ENCODE data around the gene CHID1. TPM values are rescaled to one million over a fixed set of nuclear protein-coding genes. Genes with fewer than 3 reads are reported as not detected.

The CHID1 gene
- total and polyA plus RNA-seq, 2 of the 4 experiments (the other 2 are of a cell fraction): 34.2 to 121 TPM

DNA sequence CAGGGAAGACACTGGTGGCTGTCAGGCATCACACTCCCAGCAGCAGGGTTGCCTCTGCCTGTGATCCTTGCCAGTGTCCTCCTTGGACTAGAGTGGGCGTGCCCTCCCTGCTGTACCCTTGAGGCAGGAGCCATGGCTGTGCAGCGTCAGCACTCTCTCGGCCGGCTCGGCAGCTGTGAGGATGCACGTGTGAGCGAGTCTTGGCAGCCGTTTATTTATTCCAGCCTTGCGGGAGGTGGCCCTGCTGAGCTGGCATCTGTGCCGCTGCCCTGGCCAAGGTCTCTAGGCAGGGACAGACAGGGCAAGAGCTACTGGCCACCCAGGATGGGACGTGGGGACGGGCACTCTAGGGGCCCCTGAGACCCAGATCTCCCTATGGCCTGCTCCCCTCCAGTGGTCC is 34.1 kb downstream of the CHID1 start:
- no peak overlapping the region for H3K18ac ChIP-seq (ENCODE audit: low read depth, low read length)
- H3K9me3 ChIP-seq (ENCODE audit: control insufficient read depth, insufficient read depth, low read length): no peaks in the 10 kb centered on the region
- H4K5ac ChIP-seq (ENCODE audit: low read depth, low read length): no peak overlapping the region
- dilution Hi-C loops (cut with HindIII; ENCODE audit: low sequenced_read_pairs, unreplicated experiment): no loop called here
- WGBS, 2 experiments (ENCODE audit: extremely low coverage in 2 of 2, insufficient read length in 1 of 2): 36% methylated on average over 10 of the region's 12 CpGs; no CpG with 5 or more reads in 1 of the 2 experiments
- H4K20me1 ChIP-seq (ENCODE audit: insufficient read depth, low read length): no peaks in the 10 kb centered on the region; the same call in 1 of the 2 replicates
- H2BK20ac ChIP-seq (ENCODE audit: low read depth, low read length): no peak overlapping the region
- no peak overlapping the region for H2BK120ac ChIP-seq (ENCODE audit: low read depth, low read length)
- no peak overlapping the region for H3K14ac ChIP-seq (replicated peaks; ENCODE audit: low read depth, low read length)
- H2AFZ ChIP-seq (replicated peaks; ENCODE audit: low read length, poor library complexity): no peak overlapping the region
- H3K23ac ChIP-seq (ENCODE audit: low read depth, low read length): no peak overlapping the region
- no peaks in the 10 kb centered on the region; the same call in 1 of the 2 replicates for H3K4me1 ChIP-seq (ENCODE audit: control insufficient read depth, insufficient read depth, low read length)
- intact Hi-C loops (cut with micrococcal nuclease): no loop called here
- no peak overlapping the region for H3K4me2 ChIP-seq (ENCODE audit: low read depth, low read length)
- H3K4me3 ChIP-seq (ENCODE audit: insufficient read depth, low read depth, low read length): no peak overlapping the region
- no peak overlapping the region for H2AK9ac ChIP-seq (replicated peaks; ENCODE audit: low read depth, low read length, poor library complexity)
- ChIA-PET CTCF (no interaction called here), POLR2A (ENCODE audit: unreplicated experiment) (no interaction called here)
- no peak overlapping the region for H3K4ac ChIP-seq (ENCODE audit: low read depth, low read length)
- H2BK15ac ChIP-seq (ENCODE audit: low read depth, low read length): no peak overlapping the region
- TF ChIP-seq FOS (IDR thresholded peaks at IDR 0.05; ENCODE audit: low read depth, low read length) (no peak), CTCF (conservative IDR thresholded peaks at IDR 0.05; ENCODE audit: low read depth, low read length) (no peak), RAD21 (IDR thresholded peaks at IDR 0.05; ENCODE audit: low read length) (no peak), RCOR1 (IDR thresholded peaks at IDR 0.05; ENCODE audit: insufficient replicate concordance, low read length) (no peak), MAFK (IDR thresholded peaks at IDR 0.05; ENCODE audit: low read depth, low read length) (peak; percentile 5; the same call in 1 of the 2 replicates)
- H4K8ac ChIP-seq (ENCODE audit: low read depth in 2 of 2, low read length in 2 of 2): no peak overlapping the region
- H4K91ac ChIP-seq (ENCODE audit: insufficient read depth, low read depth, low read length): no peak overlapping the region
- ATAC-seq (ENCODE audit: low read depth) (peak; percentile 44), DNase-seq (peak; percentile 6)
- no peaks in the 10 kb centered on the region for H3K27me3 ChIP-seq (ENCODE audit: control insufficient read depth, insufficient read depth, low read length)
- BruUV-seq (replicated peaks): no TSS peak
- peaks cover 10% of the 10 kb centered on the region for H3K36me3 ChIP-seq (ENCODE audit: control insufficient read depth, insufficient read depth, low read length)
- in situ Hi-C loops (cut with MboI; ENCODE audit: low sequenced_read_pairs): no loop called here
- H2BK5ac ChIP-seq (ENCODE audit: low read depth, low read length, poor library complexity, severe bottlenecking): no peak overlapping the region
- H3K9ac ChIP-seq (ENCODE audit: low read depth, low read length): no peak overlapping the region
- H2AK5ac ChIP-seq (ENCODE audit: low read depth, low read length): no peak overlapping the region
- no peaks in the 10 kb centered on the region for H3K79me1 ChIP-seq (ENCODE audit: low read depth in 1 of 2, low read length in 2 of 2)
- no peak overlapping the region for H3K56ac ChIP-seq (ENCODE audit: extremely low read depth, insufficient read depth, low read length)
- no peak overlapping the region for H3K27ac ChIP-seq (ENCODE audit: insufficient read depth, low read length)
- H3K9me1 ChIP-seq (ENCODE audit: insufficient read depth, low read length): no peaks in the 10 kb centered on the region; the same call in 1 of the 2 replicates
